Esophagus mucosa (tissue), 1 donor: ENCODE results near the gene STX8. TPM values are rescaled to one million over a fixed set of nuclear protein-coding genes. Genes with fewer than 3 reads are reported as not detected.

Experiments
- ATAC-seq: fragments of 200-7000 bp; cut with Tn5 transposase; one replicate; pipeline ENCODE4 v1.9.1; 2020
- total RNA-seq: library from RNA; stranded (reverse); gene quantifications from one replicate; pipeline ENCODE4 v1.2.4, GENCODE V29; 2023
- donor health status: DM: yes; HTN: yes; CAD: no.

Gene STX8
- total RNA-seq, 1 donor from 2014 or later: 45.9 TPM

- no peak for ATAC-seq
These were observed 318.6 kb downstream of the STX8 start for GRCh38 chr17:9256751-9257629.

- ATAC-seq: no peak
These were observed 319.3 kb downstream of the STX8 start for GRCh38 chr17:9256361-9256750.

GRCh38 chr17:9255833-9256232 lies 319.8 kb downstream of the STX8 start:
- no peak for ATAC-seq

GRCh38 chr17:9254841-9255240 lies 320.8 kb downstream of the STX8 start:
- ATAC-seq: no peak

GRCh38 chr17:9253308-9253707 lies 322.3 kb downstream of the STX8 start:
- ATAC-seq: no peak

GRCh38 chr17:9251273-9251672 lies 324.3 kb downstream of the STX8 start:
- ATAC-seq: no peak

- no peak for ATAC-seq
These were observed 326.2 kb downstream of the STX8 start for GRCh38 chr17:9249245-9249953.

- ATAC-seq: no peak
These were observed 328.1 kb downstream of the STX8 start for GRCh38 chr17:9247401-9247938.

- ATAC-seq: no peak
These were observed 331.3 kb downstream of the STX8 start for GRCh38 chr17:9244066-9245052.

- ATAC-seq: no peak
These were observed 332.6 kb downstream of the STX8 start for GRCh38 chr17:9242983-9243382.

GRCh38 chr17:9242497-9242881 lies 333.1 kb downstream of the STX8 start:
- no peak for ATAC-seq

GRCh38 chr17:9241774-9242496 lies 333.7 kb downstream of the STX8 start:
- no peak for ATAC-seq

GRCh38 chr17:9241371-9241712 lies 334.3 kb downstream of the STX8 start:
- no peak for ATAC-seq

- ATAC-seq: peak; percentile 10
These were observed 334.8 kb downstream of the STX8 start for GRCh38 chr17:9240659-9241370.

- ATAC-seq: peak; percentile 90
These were observed 335.6 kb downstream of the STX8 start for GRCh38 chr17:9239793-9240658.

GRCh38 chr17:9239246-9239792 lies 336.3 kb downstream of the STX8 start:
- no peak for ATAC-seq

GRCh38 chr17:9238340-9239245 lies 337.0 kb downstream of the STX8 start:
- ATAC-seq: no peak

- no peak for ATAC-seq
These were observed 337.8 kb downstream of the STX8 start for GRCh38 chr17:9237661-9238301.
